AG09319 (cell line): ENCODE data around the gene RFFL.

Source experiments
- DNase-seq: peaks from one replicate; pipeline ENCODE4 v3.0.0-alpha.2; 2010; ENCODE audit warnings: low read depth; ENCODE audit errors: extremely low read depth
- CTCF ChIP-seq: IDR thresholded peaks from 2 replicates; pipeline ENCODE4 v1.5.1; 2011; ENCODE audit warnings: low read depth, mild to moderate bottlenecking, inconsistent platforms, low read length, moderate library complexity

The RFFL gene

DNA sequence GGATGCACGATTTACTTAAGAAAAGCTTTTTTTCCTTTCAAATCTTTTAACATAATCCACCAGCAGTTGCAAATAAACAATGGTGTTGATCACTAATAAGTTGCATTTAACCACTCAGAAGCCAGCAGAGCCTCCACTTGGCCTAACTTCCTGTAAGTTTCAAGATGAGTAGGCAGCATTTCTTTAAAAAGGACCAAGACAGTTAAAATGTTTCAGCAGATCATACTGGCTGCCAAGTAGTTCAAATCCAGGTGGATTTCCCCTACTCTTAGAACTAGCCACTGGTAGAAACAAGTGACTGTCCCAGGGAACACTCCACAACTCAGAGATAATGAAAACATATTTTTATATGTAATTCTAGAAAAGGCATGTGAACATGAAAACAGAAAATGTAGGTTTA is 17.0 kb upstream of the RFFL start:
- TF ChIP-seq CTCF = no peak
- no peak for DNase-seq

GRCh38 chr17:35079547-35080423 is 16.3 kb upstream of the RFFL start:
- TF ChIP-seq CTCF = no peak
- no peak for DNase-seq

- no peak for TF ChIP-seq CTCF
- DNase-seq = no peak
Measured at GRCh38 chr17:35076874-35077273, 13.4 kb upstream of the RFFL start.

DNA sequence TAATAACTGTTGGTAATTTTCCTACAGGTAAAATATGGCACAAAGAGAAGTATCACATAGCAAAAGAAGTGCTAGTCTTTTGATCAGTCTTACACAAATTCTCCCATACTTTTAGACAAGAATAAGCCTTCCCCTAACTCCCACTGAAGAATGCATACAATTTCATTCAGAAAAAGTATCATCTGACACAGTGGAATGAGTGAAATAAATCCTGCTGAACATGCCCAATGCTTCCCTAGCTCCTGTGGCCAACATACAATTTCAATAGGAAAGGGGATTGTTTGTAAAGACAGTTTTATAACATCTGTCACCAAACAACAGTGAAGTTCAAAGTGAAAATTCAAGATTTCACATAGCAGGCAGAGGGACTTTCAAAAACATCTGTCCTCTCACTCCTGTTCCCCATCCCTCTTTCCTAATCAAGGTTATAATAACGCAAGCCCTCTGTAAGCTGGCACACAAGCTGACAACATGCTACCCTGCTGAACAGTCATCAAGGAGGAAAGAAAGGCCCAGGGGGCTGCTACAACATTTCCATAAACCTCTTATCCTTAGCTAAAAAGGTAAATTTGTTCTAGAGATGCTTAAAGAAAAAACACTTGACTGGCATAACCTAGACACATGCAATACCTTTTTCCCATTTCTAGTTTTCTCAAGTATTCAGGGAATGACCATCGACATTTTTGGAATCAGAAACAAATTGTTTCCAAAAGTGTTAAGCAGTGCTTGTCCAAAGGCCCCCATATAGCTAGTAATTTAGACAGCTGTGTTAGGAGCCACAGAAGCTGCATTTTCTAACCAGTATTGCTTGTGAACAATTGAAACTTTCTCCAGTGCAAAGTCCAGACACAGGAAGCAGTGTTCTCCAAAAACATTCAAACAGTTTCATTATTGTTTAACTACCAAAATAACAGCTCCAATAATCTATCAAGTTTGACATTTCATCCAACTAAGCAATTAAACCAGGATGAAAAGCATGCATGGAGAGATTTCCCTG is 11.5 kb upstream of the RFFL start:
- no peak for DNase-seq
- no peak for TF ChIP-seq CTCF

GRCh38 chr17:35073991-35074627 is 10.6 kb upstream of the RFFL start:
- TF ChIP-seq CTCF = no peak

DNA sequence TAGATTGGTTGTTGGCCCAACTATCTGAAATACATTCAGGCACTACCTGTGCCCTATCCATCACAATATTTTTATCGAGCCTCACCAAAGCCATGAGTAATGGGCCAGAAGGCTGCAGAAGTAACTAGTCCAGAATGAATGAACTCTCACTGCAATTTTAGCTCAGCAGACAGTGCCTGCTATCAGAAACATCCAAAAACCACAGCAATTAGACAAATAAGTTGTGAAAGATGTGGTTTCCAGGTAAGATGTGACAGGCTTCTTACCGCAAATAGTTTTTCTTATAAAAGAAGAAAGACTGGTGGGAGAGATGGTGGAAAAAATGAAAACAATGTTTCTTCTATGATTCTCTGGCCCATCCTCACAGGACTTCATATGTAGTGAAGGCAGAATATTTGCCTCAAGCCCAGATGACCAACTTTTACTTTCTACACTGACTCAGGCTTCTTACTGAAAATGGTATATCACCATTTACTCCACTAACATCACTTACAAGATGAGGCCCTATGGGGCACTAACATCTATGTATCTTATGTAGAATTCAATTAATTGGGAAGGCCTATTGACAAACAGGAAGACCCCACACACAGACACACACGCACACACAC is 9.8 kb upstream of the RFFL start:
- DNase-seq = no peak
- no peak for TF ChIP-seq CTCF

More at GRCh38 chr17:35073991-35074627, 10.6 kb upstream of the RFFL start:
- DNase-seq = no peak
